Panc1 (cell line): ENCODE measurements around the gene GARRE1. TPM values are rescaled to one million over a fixed set of nuclear protein-coding genes. Genes with fewer than 3 reads are reported as not detected.

Source experiments
- ATAC-seq: fragments of 200-7000 bp; cut with Tn5 transposase; 2 replicates; pipeline ENCODE4 v1.9.1; 2020; ENCODE audit warnings: mild to moderate bottlenecking, moderate library complexity
- BruUV-seq: library from RNA; stranded (reverse); fragments of 400-500 nt; replicated peaks from 2 replicates; lab custom pipeline; 2021; lab: Mats Ljungman, UMichigan
- CTCF ChIA-PET: fragments of 300-600 bp; sonication (Branson Sonifier 250); formaldehyde crosslinking; loops from one replicate; lab custom pipeline; 2022; ENCODE audit warnings: antibody characterized with exemption; lab: Charles Lee
- POLR2A ChIA-PET: fragments of 300-600 bp; sonication (Branson Sonifier 250); formaldehyde crosslinking; loops from one replicate; lab custom pipeline; 2022; ENCODE audit warnings: antibody characterized with exemption; lab: Charles Lee
- DNase-seq: peaks from one replicate; pipeline ENCODE4 v3.0.0-alpha.2; 2010; ENCODE audit warnings: low read depth, low spot score
- H3K27ac ChIP-seq: 2 replicates; pipeline ENCODE4 v1.5.1; 2011; ENCODE audit warnings: mild to moderate bottlenecking, low read length, inconsistent platforms
- H3K27me3 ChIP-seq: fragments of 200-500 bp; sonication (Bioruptor generic); 2 replicates; pipeline ENCODE4 v1.6.0; 2014; ENCODE audit warnings: low read length, inconsistent platforms; ENCODE audit not compliant: control insufficient read depth, insufficient read depth
- H3K36me3 ChIP-seq: fragments of 200-500 bp; sonication (Bioruptor generic); 2 replicates; pipeline ENCODE4 v1.5.1; 2014; ENCODE audit warnings: inconsistent platforms, mild to moderate bottlenecking, low read length, moderate library complexity; ENCODE audit not compliant: control insufficient read depth, insufficient read depth
- H3K4me1 ChIP-seq: 2 replicates; pipeline ENCODE4 v1.5.1; 2011; ENCODE audit warnings: inconsistent platforms, mild to moderate bottlenecking, low read length, moderate library complexity; ENCODE audit not compliant: control insufficient read depth, insufficient read depth
- H3K4me3 ChIP-seq, 2 experiments: 2 replicates each; pipeline ENCODE4 v1.5.1; 2011 to 2012; ENCODE audit warnings: low read depth in 2 of 2, low read length in 2 of 2, mild to moderate bottlenecking in 2 of 2, inconsistent platforms in 1 of 2, moderate library complexity in 1 of 2
- H3K9me3 ChIP-seq: fragments of 200-500 bp; sonication (Bioruptor generic); 2 replicates; pipeline ENCODE4 v1.5.1; 2014; ENCODE audit warnings: low read depth, mild to moderate bottlenecking, inconsistent platforms, low read length, moderate library complexity; ENCODE audit not compliant: control insufficient read depth, insufficient read depth
- POLR2AphosphoS5 ChIP-seq: IDR thresholded peaks from 2 replicates; pipeline ENCODE4 v1.6.1; 2012; ENCODE audit warnings: mild to moderate bottlenecking, low read depth, low read length, moderate library complexity
- SIN3A ChIP-seq: IDR thresholded peaks from 2 replicates; pipeline ENCODE4 v1.6.1; 2012; ENCODE audit warnings: low read depth, mild to moderate bottlenecking, low read length, moderate library complexity, borderline replicate concordance; ENCODE audit not compliant: insufficient read depth
- TCF7L2 ChIP-seq: IDR thresholded peaks from 2 replicates; pipeline ENCODE4 v1.6.1; 2011; ENCODE audit warnings: mild to moderate bottlenecking, low read depth, low read length, inconsistent platforms
- in situ Hi-C: cut with HindIII; loops from 2 replicates; pipeline ENCODE4 v1.10.0; 2016; ENCODE audit warnings: low sequenced_read_pairs, low pct_unique_long_range_greater_than_20kb
- intact Hi-C: fragments of 100-400 bp; cut with micrococcal nuclease; formaldehyde crosslinking; loops from one replicate; pipeline ENCODE4 v1.10.0; 2022; ENCODE audit not compliant: unreplicated experiment
- total RNA-seq: library from RNA; stranded (reverse); gene quantifications from one replicate; pipeline ENCODE4 v1.2.1, GENCODE V29; 2021; ENCODE audit not compliant: unreplicated experiment
- TF ChIP-seq, protein P1 (sequence below), 2 experiments: IDR thresholded peaks; 2 replicates each; pipeline ENCODE4 v1.6.1; 2011 to 2012; ENCODE audit warnings: low read depth in 2 of 2, control low read depth in 1 of 2, low read length in 1 of 2, mild to moderate bottlenecking in 1 of 2, moderate library complexity in 1 of 2; ENCODE audit not compliant: insufficient read depth in 1 of 2
- TF ChIP-seq, protein P2 (sequence below): fragments of 450-650 bp; IDR thresholded peaks from 2 replicates; pipeline ENCODE4 v1.5.1; 2017; ENCODE audit warnings: mild to moderate bottlenecking

GARRE1 gene
- total RNA-seq, 1 experiment from 2014 or later, result 19.7 TPM

DNA sequence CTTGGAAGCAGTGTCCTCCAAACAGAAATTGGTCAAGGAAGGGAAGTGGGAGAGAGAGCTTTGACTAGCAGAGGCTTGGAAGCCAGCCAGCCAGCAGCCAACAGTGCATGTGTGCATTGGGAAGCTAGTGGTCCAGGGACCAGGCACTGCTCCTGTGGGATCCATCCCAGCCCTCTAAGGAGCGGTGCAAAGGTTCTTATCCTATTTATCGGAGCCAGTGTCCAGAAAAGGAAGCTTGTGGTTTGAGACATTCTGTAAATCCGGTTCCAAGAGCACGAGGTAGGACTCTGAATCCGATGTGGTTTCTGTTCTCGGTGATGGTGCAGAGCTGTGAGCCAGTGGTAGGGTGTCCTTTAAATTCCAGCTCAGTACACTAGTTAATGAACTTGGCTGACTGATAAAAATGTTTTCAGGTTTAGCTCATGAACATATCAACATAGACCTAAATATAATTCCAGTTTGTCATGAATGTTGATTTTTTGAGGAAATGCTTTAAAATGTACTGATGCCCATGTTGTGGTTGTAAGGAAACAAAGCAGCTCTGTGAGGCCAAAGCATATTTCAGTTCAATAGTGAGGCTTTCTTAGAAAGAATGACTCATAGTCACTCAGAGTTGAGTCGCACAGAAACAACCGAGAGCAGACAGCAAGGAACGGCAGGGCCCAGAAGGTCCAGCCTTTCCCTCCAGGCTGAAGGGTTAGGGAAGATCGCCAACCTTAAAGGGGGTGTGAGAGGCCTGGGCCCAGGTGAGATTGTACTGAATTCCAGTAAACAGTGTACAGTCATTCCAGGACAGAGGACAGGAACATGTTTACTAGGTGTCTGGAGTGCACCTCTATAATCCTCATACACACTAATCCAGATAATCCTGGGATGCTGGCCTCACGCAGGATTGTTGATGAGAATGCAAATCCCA, 21.5 kb upstream of the GARRE1 start:
- ATAC-seq (peak; percentile 91), DNase-seq (peak; percentile 93)
- peak overlapping the region in 1 of 2 experiments; percentile 32; a peak in 2 of 4 replicates for H3K4me3 ChIP-seq
- peaks cover 22% of the 10 kb centered on the region for H3K36me3 ChIP-seq
- intact Hi-C loops, result no loop called here
- CTCF ChIA-PET, result interaction anchor here (0.5 kb wide), 1 partner anchor 50 kb away, joined by 6 read pairs; no protein-coding TSS in a partner anchor
- TF ChIP-seq, protein P1, sequence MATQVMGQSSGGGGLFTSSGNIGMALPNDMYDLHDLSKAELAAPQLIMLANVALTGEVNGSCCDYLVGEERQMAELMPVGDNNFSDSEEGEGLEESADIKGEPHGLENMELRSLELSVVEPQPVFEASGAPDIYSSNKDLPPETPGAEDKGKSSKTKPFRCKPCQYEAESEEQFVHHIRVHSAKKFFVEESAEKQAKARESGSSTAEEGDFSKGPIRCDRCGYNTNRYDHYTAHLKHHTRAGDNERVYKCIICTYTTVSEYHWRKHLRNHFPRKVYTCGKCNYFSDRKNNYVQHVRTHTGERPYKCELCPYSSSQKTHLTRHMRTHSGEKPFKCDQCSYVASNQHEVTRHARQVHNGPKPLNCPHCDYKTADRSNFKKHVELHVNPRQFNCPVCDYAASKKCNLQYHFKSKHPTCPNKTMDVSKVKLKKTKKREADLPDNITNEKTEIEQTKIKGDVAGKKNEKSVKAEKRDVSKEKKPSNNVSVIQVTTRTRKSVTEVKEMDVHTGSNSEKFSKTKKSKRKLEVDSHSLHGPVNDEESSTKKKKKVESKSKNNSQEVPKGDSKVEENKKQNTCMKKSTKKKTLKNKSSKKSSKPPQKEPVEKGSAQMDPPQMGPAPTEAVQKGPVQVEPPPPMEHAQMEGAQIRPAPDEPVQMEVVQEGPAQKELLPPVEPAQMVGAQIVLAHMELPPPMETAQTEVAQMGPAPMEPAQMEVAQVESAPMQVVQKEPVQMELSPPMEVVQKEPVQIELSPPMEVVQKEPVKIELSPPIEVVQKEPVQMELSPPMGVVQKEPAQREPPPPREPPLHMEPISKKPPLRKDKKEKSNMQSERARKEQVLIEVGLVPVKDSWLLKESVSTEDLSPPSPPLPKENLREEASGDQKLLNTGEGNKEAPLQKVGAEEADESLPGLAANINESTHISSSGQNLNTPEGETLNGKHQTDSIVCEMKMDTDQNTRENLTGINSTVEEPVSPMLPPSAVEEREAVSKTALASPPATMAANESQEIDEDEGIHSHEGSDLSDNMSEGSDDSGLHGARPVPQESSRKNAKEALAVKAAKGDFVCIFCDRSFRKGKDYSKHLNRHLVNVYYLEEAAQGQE (IDR thresholded peaks at IDR 0.05; ENCODE audit: insufficient read depth in 1 of 2, low read depth in 2 of 2, low read length in 1 of 2), result no peak
- TF ChIP-seq SIN3A (no peak), POLR2AphosphoS5 (0 out of 2 replicates have a peak, but pooled peaks have one; percentile 33)
- BruUV-seq, result no TSS peak
- peak overlapping the region; percentile 72 for H3K27ac ChIP-seq
- in situ Hi-C loops, result no loop called here
- no peaks in the 10 kb centered on the region for H3K9me3 ChIP-seq
- H3K27me3 ChIP-seq, result no peaks in the 10 kb centered on the region
- peaks cover 15% of the 10 kb centered on the region for H3K4me1 ChIP-seq
- POLR2A ChIA-PET, result interaction anchor here (0.7 to 1.4 kb wide), 2 partner anchors 35 to 82 kb away, joined by 3 read pairs; no protein-coding TSS in a partner anchor

DNA sequence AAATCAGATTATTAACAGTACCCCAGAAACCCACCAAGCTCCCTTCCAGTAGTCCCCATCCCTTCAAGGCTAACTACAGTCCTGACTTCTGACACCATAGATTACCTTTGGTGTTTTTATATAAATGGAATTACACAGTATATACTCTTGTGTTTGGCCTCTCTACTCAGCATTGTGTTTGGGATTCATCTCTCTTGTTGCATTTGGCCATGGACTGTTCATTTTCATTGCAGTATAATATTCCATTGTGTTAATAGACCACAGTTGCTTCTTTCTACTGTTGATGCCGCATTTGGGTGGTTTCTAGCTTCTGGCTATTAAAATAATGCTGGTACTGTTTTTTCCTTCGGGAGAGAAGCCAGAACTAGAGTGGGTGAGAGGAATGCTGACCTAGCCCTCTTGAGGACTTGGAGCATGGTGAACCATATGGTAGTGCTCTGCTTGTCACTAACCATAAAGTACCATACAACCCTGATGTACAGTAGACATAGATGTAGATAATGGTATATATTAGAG, 18.9 kb upstream of the GARRE1 start:
- H3K27ac ChIP-seq, result no peak overlapping the region
- H3K36me3 ChIP-seq, result no peaks in the 10 kb centered on the region
- ATAC-seq, result no peak
- no peak for DNase-seq
- H3K27me3 ChIP-seq, result no peaks in the 10 kb centered on the region
- H3K4me3 ChIP-seq, result no peak overlapping the region
- ChIA-PET POLR2A (no interaction called here), CTCF (no interaction called here)
- H3K9me3 ChIP-seq, result no peaks in the 10 kb centered on the region
- in situ Hi-C loops, result no loop called here
- H3K4me1 ChIP-seq, result peaks cover 15% of the 10 kb centered on the region
- TF ChIP-seq, protein P1 (IDR thresholded peaks at IDR 0.05; ENCODE audit: insufficient read depth in 1 of 2, low read depth in 2 of 2, low read length in 1 of 2), result no peak
- TF ChIP-seq POLR2AphosphoS5, result no peak
- no peak for TF ChIP-seq TCF7L2
- no peak for TF ChIP-seq SIN3A
- TF ChIP-seq, protein P2, sequence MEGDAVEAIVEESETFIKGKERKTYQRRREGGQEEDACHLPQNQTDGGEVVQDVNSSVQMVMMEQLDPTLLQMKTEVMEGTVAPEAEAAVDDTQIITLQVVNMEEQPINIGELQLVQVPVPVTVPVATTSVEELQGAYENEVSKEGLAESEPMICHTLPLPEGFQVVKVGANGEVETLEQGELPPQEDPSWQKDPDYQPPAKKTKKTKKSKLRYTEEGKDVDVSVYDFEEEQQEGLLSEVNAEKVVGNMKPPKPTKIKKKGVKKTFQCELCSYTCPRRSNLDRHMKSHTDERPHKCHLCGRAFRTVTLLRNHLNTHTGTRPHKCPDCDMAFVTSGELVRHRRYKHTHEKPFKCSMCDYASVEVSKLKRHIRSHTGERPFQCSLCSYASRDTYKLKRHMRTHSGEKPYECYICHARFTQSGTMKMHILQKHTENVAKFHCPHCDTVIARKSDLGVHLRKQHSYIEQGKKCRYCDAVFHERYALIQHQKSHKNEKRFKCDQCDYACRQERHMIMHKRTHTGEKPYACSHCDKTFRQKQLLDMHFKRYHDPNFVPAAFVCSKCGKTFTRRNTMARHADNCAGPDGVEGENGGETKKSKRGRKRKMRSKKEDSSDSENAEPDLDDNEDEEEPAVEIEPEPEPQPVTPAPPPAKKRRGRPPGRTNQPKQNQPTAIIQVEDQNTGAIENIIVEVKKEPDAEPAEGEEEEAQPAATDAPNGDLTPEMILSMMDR, result no peak
- BruUV-seq, result no TSS peak
- intact Hi-C loops, result no loop called here
